Measurements from ENCODE around the gene DNAH10.

GRCh38 chr12:123889848-123890535 is 127.9 kb downstream of the DNAH10 start:
- TF ChIP-seq CTCF (IDR thresholded peaks at IDR 0.05) (no peak), POLR2A (IDR thresholded peaks at IDR 0.05) (no peak), EP300 (IDR thresholded peaks at IDR 0.05) (no peak)
